Naive thymus-derived CD4-positive, alpha-beta T cell (primary cell): Measurements from ENCODE around the gene EPS8L3. TPM values are rescaled to one million over a fixed set of nuclear protein-coding genes. Genes with fewer than 3 reads are reported as not detected.
A peak's percentile ranks its signal among the peaks of the same experiment; 100 is the strongest.

ENCODE experiments used
- ATAC-seq: fragments of 150-1000 bp; cut with Tn5 transposase; 2 replicates; pipeline ENCODE4 v1.10.0; 2021; ENCODE audit warnings: mild to moderate bottlenecking, moderate library complexity
- CTCF ChIA-PET: fragments of 350-600 bp; sonication (Branson Sonifier 250); formaldehyde crosslinking; loops from one replicate; lab custom pipeline; 2021; ENCODE audit warnings: antibody characterized with exemption; lab: Charles Lee
- POLR2A ChIA-PET: fragments of 350-600 bp; sonication (Branson Sonifier 250); formaldehyde crosslinking; loops from one replicate; lab custom pipeline; 2021; ENCODE audit warnings: antibody characterized with exemption, inconsistent platforms; lab: Charles Lee
- DNase-seq, 9 donors: peaks; one replicate each; pipeline versions ENCODE4 v3.0.0 to v3.0.0-alpha.2; 2020 to 2022; ENCODE audit warnings: mixed read lengths in 1 of 9
- H3K27ac ChIP-seq: one replicate; pipeline ENCODE4 v1.7.0; 2013; ENCODE audit warnings: mild to moderate bottlenecking, low read depth, low read length, moderate library complexity
- H3K27me3 ChIP-seq, 2 donors: one replicate each; pipeline ENCODE4 v1.7.0; 2013; ENCODE audit warnings: low read length in 2 of 2, mild to moderate bottlenecking in 2 of 2, moderate library complexity in 2 of 2; ENCODE audit not compliant: control insufficient read depth in 2 of 2, insufficient read depth in 2 of 2
- H3K36me3 ChIP-seq, 3 experiments: 1 replicate in 2 of 3; 2 replicates in 1 of 3; pipeline ENCODE4 v1.7.0; 2013; ENCODE audit warnings: low read length in 3 of 3, mild to moderate bottlenecking in 3 of 3, moderate library complexity in 1 of 3; ENCODE audit not compliant: insufficient read depth in 3 of 3, control insufficient read depth in 2 of 3
- H3K4me1 ChIP-seq, 2 donors: one replicate each; pipeline ENCODE4 v1.7.0; 2013; ENCODE audit warnings: low read length in 2 of 2, mild to moderate bottlenecking in 2 of 2, moderate library complexity in 1 of 2; ENCODE audit not compliant: control insufficient read depth in 2 of 2, insufficient read depth in 2 of 2
- H3K4me3 ChIP-seq: 2 replicates; pipeline ENCODE4 v1.7.0; 2013; ENCODE audit warnings: mild to moderate bottlenecking, low read length
- H3K9me3 ChIP-seq, 3 experiments: 1 replicate in 2 of 3; 2 replicates in 1 of 3; pipeline ENCODE4 v1.7.0; 2013; ENCODE audit warnings: low read length in 3 of 3; ENCODE audit not compliant: control insufficient read depth in 2 of 3
- H3K27ac Mint-ChIP-seq, 9 donors: one replicate each; pipeline ENCODE4 v1.8.0; 2020 to 2022; ENCODE audit warnings: mixed read lengths in 9 of 9, mild to moderate bottlenecking in 8 of 9, moderate library complexity in 5 of 9, inconsistent platforms in 2 of 9
- H3K27me3 Mint-ChIP-seq, 5 donors: one replicate each; pipeline ENCODE4 v1.8.0; 2021 to 2022; ENCODE audit warnings: mixed read lengths in 5 of 5, mild to moderate bottlenecking in 1 of 5
- H3K36me3 Mint-ChIP-seq, 5 donors: one replicate each; pipeline ENCODE4 v1.8.0; 2020 to 2022; ENCODE audit warnings: mixed read lengths in 5 of 5, mild to moderate bottlenecking in 3 of 5, inconsistent platforms in 1 of 5
- H3K4me1 Mint-ChIP-seq, 7 donors: one replicate each; pipeline ENCODE4 v1.8.0; 2020 to 2022; ENCODE audit warnings: mixed read lengths in 7 of 7, mild to moderate bottlenecking in 3 of 7, inconsistent platforms in 1 of 7
- H3K4me3 Mint-ChIP-seq, 10 donors: one replicate each; pipeline ENCODE4 v1.8.0; 2020 to 2022; ENCODE audit warnings: mild to moderate bottlenecking in 10 of 10, mixed read lengths in 10 of 10, moderate library complexity in 6 of 10, inconsistent platforms in 2 of 10
- H3K9me3 Mint-ChIP-seq, 11 donors: one replicate each; pipeline ENCODE4 v1.8.0; 2020 to 2022; ENCODE audit warnings: mixed read lengths in 11 of 11, mild to moderate bottlenecking in 4 of 11, inconsistent platforms in 1 of 11, moderate library complexity in 1 of 11
- intact Hi-C, 2 donors: fragments of 100-400 bp; cut with micrococcal nuclease; formaldehyde crosslinking; loops; one replicate each; pipeline ENCODE4 v1.15.1; 2023
- polyA plus RNA-seq, 2 donors: library from polyadenylated mRNA; unstranded; fragments of 300-500 nt; fragmentation: Illumina TruSeq; gene quantifications; one replicate each; pipeline ENCODE4 v1.2.3, GENCODE V29; 2021
- total RNA-seq, 6 experiments: library from RNA in 5 of 6; stranded (reverse) in 5 of 6; gene quantifications; 1 replicate in 5 of 6; 2 replicates in 1 of 6; pipeline ENCODE4 v1.2.3 and lab custom pipeline; 2021 to 2026

The EPS8L3 gene
- total and polyA plus RNA-seq, 7 experiments from 2014 or later = not detected

GRCh38 chr1:109806733-109807400 lies 43.1 kb upstream of the EPS8L3 start:
- POLR2A ChIA-PET = no interaction called here
- H3K4me1 ChIP-seq = peaks cover 25 to 42% of the 10 kb centered on the region in 2 donors
- peaks cover 0 to under 1% (median 0%) of the 10 kb centered on the region in 5 donors for H3K27me3 Mint-ChIP-seq

GRCh38 chr1:109805486-109806165 lies 41.9 kb upstream of the EPS8L3 start:
- Mint-ChIP-seq H3K27me3 (no peaks in the 10 kb centered on the region), H3K9me3 (peaks cover 0 to 1% (median 0%) of the 10 kb centered on the region in 11 donors), H3K4me3 (no peak overlapping the region), H3K4me1 (peaks cover 46 to 69% (median 64%) of the 10 kb centered on the region in 7 donors), H3K36me3 (peaks cover 0 to under 1% (median 0%) of the 10 kb centered on the region in 5 donors), H3K27ac (peak overlapping the region in 4 of 9 donors; percentile 18 to 56 (median 46))
- peaks cover 36 to 54% of the 10 kb centered on the region in 2 donors for H3K4me1 ChIP-seq
- intact Hi-C loops = loop anchor here in 1 of 2 donors (10.0 kb wide), 1 partner anchor 61 kb away; the partner anchor contains the start of gene GSTM3
- H3K27me3 ChIP-seq = no peaks in the 10 kb centered on the region
- H3K9me3 ChIP-seq = no peaks in the 10 kb centered on the region
- CTCF ChIA-PET = interaction anchor here (0.6 to 2.5 kb wide), 4 partner anchors 15 to 193 kb away, joined by 4 to 13 read pairs (median 4); partner anchors contain the start of gene AHCYL1
- H3K27ac ChIP-seq = no peak overlapping the region
- no peak for ATAC-seq
- POLR2A ChIA-PET = interaction anchor here (1.0 kb wide), 2 partner anchors 9 to 24 kb away, joined by 3 read pairs; no protein-coding TSS in a partner anchor
- peak in 1 of 9 donors; percentile 9 for DNase-seq
- H3K4me3 ChIP-seq = no peak overlapping the region
- H3K36me3 ChIP-seq = no peaks in the 10 kb centered on the region

More at GRCh38 chr1:109806733-109807400, 43.1 kb upstream of the EPS8L3 start:
- Histone ChIP-seq H3K27ac (no peak overlapping the region), H3K27me3 (no peaks in the 10 kb centered on the region), H3K36me3 (no peaks in the 10 kb centered on the region), H3K4me3 (no peak overlapping the region), H3K9me3 (no peaks in the 10 kb centered on the region)
- no peaks in the 10 kb centered on the region for H3K9me3 Mint-ChIP-seq
- no peak for DNase-seq
- intact Hi-C loops = loop anchor here in 1 of 2 donors (10.0 kb wide), 1 partner anchor 62 kb away; the partner anchor contains the start of gene GSTM3
- ATAC-seq = no peak
- peak overlapping the region in 3 of 9 donors; percentile 41 to 82 (median 48) for H3K27ac Mint-ChIP-seq
- H3K4me3 Mint-ChIP-seq = no peak overlapping the region
- H3K36me3 Mint-ChIP-seq = peaks cover 0 to 3% (median 0%) of the 10 kb centered on the region in 5 donors
- peaks cover 37 to 60% (median 52%) of the 10 kb centered on the region in 7 donors for H3K4me1 Mint-ChIP-seq
- CTCF ChIA-PET = interaction anchor here (1.5 to 2.5 kb wide), 2 partner anchors 16 to 177 kb away, joined by 4 to 13 read pairs; partner anchors contain the start of gene AHCYL1

DNA sequence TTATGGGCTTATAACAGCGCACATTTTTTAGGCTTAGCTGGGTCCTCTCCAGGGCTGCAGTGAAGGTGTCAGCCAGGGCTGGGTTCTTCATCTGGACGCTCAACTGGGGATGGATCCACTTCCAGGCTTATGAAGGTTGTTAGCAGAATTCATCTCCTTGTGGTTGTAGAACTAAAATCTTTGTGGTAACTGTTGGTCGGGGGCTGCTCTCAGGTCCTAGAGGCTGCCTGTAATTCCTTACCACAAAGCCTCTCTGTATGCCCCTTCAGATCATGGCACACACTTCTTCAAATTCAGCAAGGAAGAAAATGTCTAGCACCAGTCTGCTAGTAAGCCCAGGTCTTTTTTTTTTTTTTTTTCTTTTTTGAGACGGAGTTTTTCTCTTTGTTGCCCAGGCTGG lies 40.9 kb upstream of the EPS8L3 start:
- H3K4me1 Mint-ChIP-seq = peaks cover 46 to 76% (median 71%) of the 10 kb centered on the region in 7 donors
- POLR2A ChIA-PET = interaction anchor here (1.0 kb wide), 1 partner anchor 23 kb away, joined by 3 read pairs; no protein-coding TSS in a partner anchor
- CTCF ChIA-PET = interaction anchor here (2.5 to 4.8 kb wide), 2 partner anchors 13 to 180 kb away, joined by 13 to 35 read pairs; partner anchors contain the start of gene AHCYL1
- DNase-seq (no peak), ATAC-seq (no peak)
- H3K27ac Mint-ChIP-seq = peak overlapping the region in 6 of 9 donors; percentile 28 to 98 (median 82)
- H3K4me3 Mint-ChIP-seq = peak overlapping the region in 4 of 10 donors; percentile 33 to 79 (median 67)
- intact Hi-C loops = loop anchor here in 1 of 2 donors (10.0 kb wide), 1 partner anchor 60 kb away; the partner anchor contains the start of gene GSTM3
- H3K36me3 ChIP-seq = no peaks in the 10 kb centered on the region
- no peak overlapping the region for H3K4me3 ChIP-seq
- H3K27me3 ChIP-seq = no peaks in the 10 kb centered on the region
- H3K4me1 ChIP-seq = peaks cover 40 to 58% of the 10 kb centered on the region in 2 donors
- H3K9me3 ChIP-seq = no peaks in the 10 kb centered on the region
- no peak overlapping the region for H3K27ac ChIP-seq
- no peaks in the 10 kb centered on the region for H3K36me3 Mint-ChIP-seq
- peaks cover 0 to 1% (median 0%) of the 10 kb centered on the region in 11 donors for H3K9me3 Mint-ChIP-seq
- no peaks in the 10 kb centered on the region for H3K27me3 Mint-ChIP-seq

DNA sequence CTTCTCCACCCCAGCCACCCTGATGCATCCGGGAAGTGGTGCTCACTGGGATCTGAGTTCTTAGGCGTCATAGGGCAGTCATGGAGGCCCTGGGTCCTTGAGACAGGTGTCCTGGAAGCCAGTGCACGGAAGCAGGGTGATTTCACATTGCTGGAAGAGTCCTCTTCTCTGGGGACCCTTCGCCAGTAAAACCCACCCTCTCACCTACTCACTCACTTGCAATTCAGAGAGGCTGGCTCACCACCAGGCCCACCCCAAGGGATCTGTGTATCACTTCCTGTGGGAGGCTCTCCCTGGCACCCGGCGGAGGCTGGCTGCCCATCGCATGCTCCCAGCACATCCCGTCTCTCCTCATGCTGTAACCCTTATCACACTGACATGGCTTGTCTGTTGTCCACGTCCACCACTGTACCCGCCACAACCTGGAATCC lies 40.2 kb upstream of the EPS8L3 start:
- H3K9me3 Mint-ChIP-seq = peaks cover 0 to 1% (median 0%) of the 10 kb centered on the region in 11 donors
- no peaks in the 10 kb centered on the region for H3K27me3 Mint-ChIP-seq
- ATAC-seq = no peak
- H3K27ac Mint-ChIP-seq = peak overlapping the region; percentile 28 to 98 (median 86)
- CTCF ChIA-PET = interaction anchor here (4.8 kb wide), 1 partner anchor 13 kb away, joined by 35 read pairs; no protein-coding TSS in a partner anchor
- peaks cover 40 to 58% of the 10 kb centered on the region in 2 donors for H3K4me1 ChIP-seq
- peak overlapping the region in 8 of 10 donors; percentile 57 to 85 (median 78) for H3K4me3 Mint-ChIP-seq
- peaks cover 46 to 82% (median 76%) of the 10 kb centered on the region in 7 donors for H3K4me1 Mint-ChIP-seq
- peaks cover 0 to 3% (median 0%) of the 10 kb centered on the region in 5 donors for H3K36me3 Mint-ChIP-seq
- no peak overlapping the region for H3K4me3 ChIP-seq
- intact Hi-C loops = loop anchor here in 1 of 2 donors (10.0 kb wide), 1 partner anchor 59 kb away; the partner anchor contains the start of gene GSTM3
- H3K36me3 ChIP-seq = no peaks in the 10 kb centered on the region
- POLR2A ChIA-PET = no interaction called here
- no peaks in the 10 kb centered on the region for H3K9me3 ChIP-seq
- no peak overlapping the region for H3K27ac ChIP-seq
- no peak for DNase-seq
- no peaks in the 10 kb centered on the region for H3K27me3 ChIP-seq

GRCh38 chr1:109802901-109803561 lies 39.3 kb upstream of the EPS8L3 start:
- peaks cover 0 to 1% (median 0%) of the 10 kb centered on the region in 11 donors for H3K9me3 Mint-ChIP-seq
- H3K4me1 Mint-ChIP-seq = peaks cover 51 to 84% (median 79%) of the 10 kb centered on the region in 7 donors
- Histone ChIP-seq H3K4me1 (peaks cover 42 to 62% of the 10 kb centered on the region in 2 donors), H3K9me3 (no peaks in the 10 kb centered on the region), H3K27me3 (no peaks in the 10 kb centered on the region), H3K4me3 (peak overlapping the region; percentile 46), H3K36me3 (no peaks in the 10 kb centered on the region), H3K27ac (peak overlapping the region; percentile 28)
- intact Hi-C loops = loop anchor here (1.0 to 10.0 kb wide), 5 partner anchors 12 to 181 kb away; partner anchors contain the start of genes AHCYL1 (in 2 of the 2) and GSTM3 (in 1 of the 2)
- CTCF ChIA-PET = interaction anchor here (1.0 to 4.8 kb wide), 4 partner anchors 12 to 177 kb away, joined by 3 to 35 read pairs (median 10); no protein-coding TSS in a partner anchor
- no peaks in the 10 kb centered on the region for H3K27me3 Mint-ChIP-seq
- H3K4me3 Mint-ChIP-seq = peak overlapping the region; percentile 44 to 85 (median 80)
- peak overlapping the region; percentile 84 to 98 (median 94) for H3K27ac Mint-ChIP-seq
- peaks cover 0 to 7% (median 0%) of the 10 kb centered on the region in 5 donors for H3K36me3 Mint-ChIP-seq
- POLR2A ChIA-PET = interaction anchor here (4.5 kb wide), 1 partner anchor 12 kb away, joined by 37 read pairs; no protein-coding TSS in a partner anchor
- DNase-seq (no peak), ATAC-seq (no peak)
